Kidney (tissue), 14 donors: Measurements from ENCODE around the gene ME3. TPM values are rescaled to one million over a fixed set of nuclear protein-coding genes. Genes with fewer than 3 reads are reported as not detected.

ENCODE experiments used
- DNase-seq, 5 donors: peaks; one replicate each; pipeline ENCODE4 v3.0.0-alpha.2; 2013 to 2020
- FAIRE-seq: peaks from 2 replicates; lab custom pipeline; 2012; peaks lifted over from hg19 to GRCh38; lab: Jason Lieb, UNC
- H3K27ac ChIP-seq, 2 donors: one replicate each; pipeline ENCODE4 v1.7.0; 2013; ENCODE audit warnings: low read depth in 2 of 2, low read length in 2 of 2, inconsistent platforms in 1 of 2
- H3K27me3 ChIP-seq: one replicate; pipeline ENCODE4 v1.7.1; 2013; ENCODE audit warnings: low read length, inconsistent platforms; ENCODE audit not compliant: control insufficient read depth, insufficient read depth
- H3K36me3 ChIP-seq, 3 donors: one replicate each; pipeline versions ENCODE4 v1.7.0 to v1.7.1; 2013; ENCODE audit warnings: low read length in 3 of 3, control low read depth in 1 of 3, inconsistent platforms in 1 of 3; ENCODE audit not compliant: insufficient read depth in 3 of 3, control insufficient read depth in 2 of 3
- H3K4me1 ChIP-seq, 3 donors: one replicate each; pipeline versions ENCODE4 v1.7.0 to v1.7.1; 2013; ENCODE audit warnings: low read length in 3 of 3, inconsistent platforms in 1 of 3, low read depth in 1 of 3; ENCODE audit not compliant: control insufficient read depth in 2 of 3, insufficient read depth in 2 of 3
- H3K4me3 ChIP-seq, 3 donors: one replicate each; pipeline versions ENCODE4 v1.7.0 to v1.8.1; 2013; ENCODE audit warnings: low read length in 3 of 3, control low read depth in 1 of 3, inconsistent platforms in 1 of 3
- H3K9ac ChIP-seq, 3 donors: one replicate each; pipeline versions ENCODE4 v1.7.0 to v1.7.1; 2013; ENCODE audit warnings: low read length in 3 of 3, control low read depth in 1 of 3, inconsistent platforms in 1 of 3
- H3K9me3 ChIP-seq, 3 donors: one replicate each; pipeline versions ENCODE4 v1.7.0 to v1.7.1; 2013; ENCODE audit warnings: low read length in 3 of 3, control low read depth in 1 of 3, inconsistent platforms in 1 of 3; ENCODE audit not compliant: control insufficient read depth in 2 of 3, insufficient read depth in 1 of 3
- CTCF ChIP-seq: IDR thresholded peaks from 3 replicates; pipeline ENCODE4 v1.5.1; 2012; ENCODE audit warnings: mild to moderate bottlenecking, moderate library complexity, borderline replicate concordance; ENCODE audit not compliant: insufficient read depth; ENCODE audit errors: extremely low read depth
- intact Hi-C: fragments of 100-400 bp; cut with DNase I; formaldehyde crosslinking; loops from one replicate; pipeline ENCODE4 v1.11.1; 2022
- polyA plus RNA-seq: library from polyadenylated mRNA; stranded (reverse); fragments of 350-450 nt; fragmentation: Illumina TruSeq; extraction: RNeasy Lipid Tissue Mini Kit (QIAGEN cat#74804); gene quantifications from one replicate; pipeline ENCODE4 v1.2.3, GENCODE V29; 2014; ENCODE audit warnings: low read depth, low replicate concordance; ENCODE audit not compliant: insufficient read depth
- total RNA-seq: library from RNA; stranded (reverse); fragmentation: NEBNext Ultra II Directional; extraction: Animal tissue kit (Norgen Biotek cat#: 25700); gene quantifications from one replicate; pipeline ENCODE4 v1.2.1, GENCODE V29; 2021
- donor health status: control.
- donor health status: control.
- donor health status: control.
- donor health status: control.
- donor health status: control.
- donor health status: DM: yes; HTN: yes; CAD: no.
- donor health status: Normal renal cell carcinoma (clear cell type).

Gene ME3
- total and polyA plus RNA-seq, 2 donors from 2014 or later: 13.2 to 32.2 TPM

DNA sequence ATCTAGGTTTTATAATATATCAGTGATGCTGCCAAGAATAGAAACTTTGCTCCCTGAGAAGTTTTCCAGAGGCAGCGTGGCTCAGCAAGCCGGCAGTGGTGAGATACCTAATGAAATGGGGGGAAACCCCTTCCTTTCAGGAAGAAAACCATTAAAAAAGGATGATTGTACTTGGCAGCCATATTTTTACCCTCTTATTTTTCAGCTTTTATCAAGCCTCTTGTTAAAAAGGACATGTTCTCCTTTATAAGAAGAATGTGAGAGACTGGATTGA is 9.0 kb upstream of the ME3 start:
- peak overlapping the region in 1 of 3 donors; percentile 22 for H3K9ac ChIP-seq
- intact Hi-C loops: no loop called here
- DNase-seq: no peak
- no peaks in the 10 kb centered on the region for H3K27me3 ChIP-seq
- TF ChIP-seq CTCF: no peak
- peaks cover 0 to 6% (median 4%) of the 10 kb centered on the region in 3 donors for H3K4me1 ChIP-seq
- no peak overlapping the region for H3K4me3 ChIP-seq
- FAIRE-seq: no peak
- H3K36me3 ChIP-seq: no peaks in the 10 kb centered on the region
- H3K27ac ChIP-seq: no peak overlapping the region
- H3K9me3 ChIP-seq: no peaks in the 10 kb centered on the region

DNA sequence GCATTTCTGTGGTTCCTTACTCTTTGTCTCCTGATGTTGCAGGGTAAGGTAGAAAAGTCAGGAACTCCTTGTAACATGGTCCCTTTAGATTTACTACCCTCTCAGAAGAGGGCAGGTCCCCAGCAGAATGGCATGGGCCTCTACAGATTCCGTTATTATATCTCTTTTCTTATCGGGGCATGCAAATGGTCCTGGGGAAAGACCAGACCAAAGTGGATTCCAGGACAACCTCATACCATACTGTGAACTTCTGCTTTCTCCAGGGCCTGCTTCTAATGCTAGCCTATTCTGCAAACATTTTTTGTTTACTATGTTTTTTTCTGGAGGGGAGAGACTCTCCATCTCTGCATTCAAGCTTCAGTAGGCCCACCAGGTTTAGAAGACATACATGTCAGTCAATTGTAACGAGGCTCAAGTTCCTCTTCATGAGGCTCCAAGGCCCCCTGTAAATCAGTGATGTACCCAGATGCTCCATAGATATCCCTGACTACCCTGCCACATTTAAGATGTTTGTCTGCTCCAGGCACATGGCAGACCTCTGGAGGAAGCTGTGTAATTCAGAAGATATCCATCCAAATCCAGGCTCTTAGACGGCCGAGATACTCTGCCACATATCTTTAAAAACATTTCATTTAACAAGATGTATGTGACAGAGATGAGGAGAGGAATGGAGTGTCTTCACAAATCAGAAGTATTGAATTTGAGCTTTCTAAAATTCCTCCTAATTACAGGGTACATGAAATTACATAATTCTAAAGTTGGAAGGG is 8.5 kb upstream of the ME3 start:
- FAIRE-seq (no peak), DNase-seq (no peak)
- no peak overlapping the region for H3K4me3 ChIP-seq
- no peaks in the 10 kb centered on the region for H3K27me3 ChIP-seq
- no peaks in the 10 kb centered on the region for H3K9me3 ChIP-seq
- no peak for TF ChIP-seq CTCF
- H3K9ac ChIP-seq: peak overlapping the region in 1 of 3 donors; percentile 22
- H3K36me3 ChIP-seq: no peaks in the 10 kb centered on the region
- peaks cover 0 to 9% (median 6%) of the 10 kb centered on the region in 3 donors for H3K4me1 ChIP-seq
- intact Hi-C loops: no loop called here
- H3K27ac ChIP-seq: peak overlapping the region in 1 of 2 donors; percentile 38

DNA sequence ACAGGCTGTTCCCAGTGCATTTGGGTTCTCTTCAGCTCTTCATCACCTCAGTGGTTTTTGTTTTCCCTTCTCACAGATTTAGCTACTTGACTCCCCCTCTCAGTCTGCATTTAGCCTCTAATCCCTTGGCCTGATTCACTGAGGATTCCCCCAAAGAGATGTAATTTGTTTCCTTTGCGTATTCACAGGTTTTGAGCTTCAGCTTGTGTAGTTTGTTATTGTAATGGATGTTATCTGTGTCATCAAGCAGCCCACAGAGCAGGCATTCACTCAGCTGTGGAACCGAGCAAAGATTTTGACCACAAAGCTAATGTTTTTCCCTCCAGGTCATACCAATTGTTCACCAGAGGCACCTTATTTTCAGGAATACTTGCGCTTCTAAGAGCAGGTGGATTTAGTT is 6.4 kb upstream of the ME3 start:
- Histone ChIP-seq H3K4me1 (peaks cover 0 to 9% (median 9%) of the 10 kb centered on the region in 3 donors), H3K27ac (peak overlapping the region in 1 of 2 donors; percentile 14), H3K9me3 (no peaks in the 10 kb centered on the region), H3K27me3 (no peaks in the 10 kb centered on the region), H3K4me3 (no peak overlapping the region), H3K9ac (peak overlapping the region in 1 of 3 donors; percentile 7), H3K36me3 (no peaks in the 10 kb centered on the region)
- no peak for TF ChIP-seq CTCF
- FAIRE-seq: no peak
- DNase-seq: no peak
- intact Hi-C loops: no loop called here
